HEK293 (cell line): ENCODE data around the gene FBXL15.

Experiments used
- CTCF ChIA-PET: fragments of 350-600 bp; formaldehyde crosslinking; extraction: SDS; loops from one replicate; lab custom pipeline; 2021; ENCODE audit warnings: antibody characterized with exemption; lab: Yijun Ruan, JAX
- POLR2A ChIA-PET: fragments of 300-600 bp; formaldehyde crosslinking; extraction: SDS; loops from one replicate; lab custom pipeline; 2020; ENCODE audit warnings: antibody characterized with exemption, inconsistent platforms; lab: Yijun Ruan, JAX
- H3K27ac ChIP-seq: fragments of 200-500 bp; sonication (Bioruptor generic); 2 replicates; pipeline ENCODE4 v1.5.1; 2014; ENCODE audit warnings: low read depth, low read length, control low read depth, inconsistent platforms; ENCODE audit errors: extremely low read depth
- H3K36me3 ChIP-seq, 2 experiments: fragments of 200-500 bp in 1 of 2; sonication (Bioruptor generic) in 1 of 2; 1 replicate in 1 of 2; 2 replicates in 1 of 2; pipeline ENCODE4 v1.5.1; 2014 to 2017; ENCODE audit warnings: inconsistent platforms in 2 of 2, low read length in 2 of 2; ENCODE audit not compliant: control insufficient read depth in 2 of 2, insufficient read depth in 1 of 2
- H3K4me1 ChIP-seq: fragments of 200-500 bp; sonication (Bioruptor generic); 2 replicates; pipeline ENCODE4 v1.5.1; 2014; ENCODE audit warnings: mild to moderate bottlenecking, low read length, inconsistent platforms; ENCODE audit not compliant: control insufficient read depth, insufficient read depth
- H3K4me3 ChIP-seq: 2 replicates; pipeline ENCODE4 v1.5.1; 2011; ENCODE audit warnings: low read depth, mild to moderate bottlenecking, control low read depth, low read length, moderate library complexity
- H3K9me3 ChIP-seq: fragments of 200-500 bp; sonication (Bioruptor generic); 2 replicates; pipeline ENCODE4 v1.5.1; 2014; ENCODE audit warnings: low read depth, low read length, inconsistent platforms; ENCODE audit not compliant: control insufficient read depth, insufficient read depth
- KLF1 ChIP-seq: fragments of 450-650 bp; formaldehyde crosslinking; IDR thresholded peaks from 2 replicates; pipeline ENCODE4 v1.5.1; 2016; ENCODE audit warnings: missing biosample characterization, missing genetic modification characterization
- SCRT1 ChIP-seq: fragments of 450-650 bp; formaldehyde crosslinking; IDR thresholded peaks from 2 replicates; pipeline ENCODE4 v1.5.1; 2016; ENCODE audit warnings: missing biosample characterization, missing genetic modification characterization, borderline replicate concordance
- SP3 ChIP-seq: fragments of 450-650 bp; formaldehyde crosslinking; IDR thresholded peaks from 2 replicates; pipeline ENCODE4 v1.5.1; 2016; ENCODE audit warnings: missing biosample characterization, missing genetic modification characterization
- YY1 ChIP-seq: fragments of 450-650 bp; formaldehyde crosslinking; IDR thresholded peaks from 2 replicates; pipeline ENCODE4 v1.5.1; 2018; ENCODE audit warnings: missing biosample characterization, missing genetic modification characterization
- ZBTB48 ChIP-seq: fragments of 450-650 bp; formaldehyde crosslinking; IDR thresholded peaks from 2 replicates; pipeline ENCODE4 v1.5.1; 2016; ENCODE audit warnings: missing biosample characterization, missing genetic modification characterization
- ZNF132 ChIP-seq: fragments of 450-650 bp; formaldehyde crosslinking; IDR thresholded peaks from 2 replicates; pipeline ENCODE4 v1.5.1; 2017; ENCODE audit warnings: missing biosample characterization, missing genetic modification characterization, borderline replicate concordance
- ZNF155 ChIP-seq: fragments of 450-650 bp; formaldehyde crosslinking; IDR thresholded peaks from 2 replicates; pipeline ENCODE4 v1.5.1; 2016; ENCODE audit warnings: missing biosample characterization, missing genetic modification characterization
- ZNF24 ChIP-seq: fragments of 450-650 bp; formaldehyde crosslinking; IDR thresholded peaks from 2 replicates; pipeline ENCODE4 v1.5.1; 2016; ENCODE audit warnings: missing biosample characterization, missing genetic modification characterization
- ZNF514 ChIP-seq: fragments of 450-650 bp; formaldehyde crosslinking; IDR thresholded peaks from 2 replicates; pipeline ENCODE4 v1.5.1; 2016; ENCODE audit warnings: missing biosample characterization, missing genetic modification characterization
- ZNF544 ChIP-seq: fragments of 450-650 bp; formaldehyde crosslinking; IDR thresholded peaks from 2 replicates; pipeline ENCODE4 v1.5.0; 2017; ENCODE audit warnings: missing biosample characterization, missing genetic modification characterization
- ZNF837 ChIP-seq: fragments of 450-650 bp; formaldehyde crosslinking; IDR thresholded peaks from 2 replicates; pipeline ENCODE4 v1.5.1; 2016; ENCODE audit warnings: missing biosample characterization, missing genetic modification characterization
- ZSCAN30 ChIP-seq: fragments of 450-650 bp; IDR thresholded peaks from 2 replicates; pipeline ENCODE4 v1.5.1; 2018; ENCODE audit warnings: missing biosample characterization, mild to moderate bottlenecking, missing genetic modification characterization, moderate library complexity
- TF ChIP-seq, protein P1 (sequence below): fragments of 450-650 bp; formaldehyde crosslinking; IDR thresholded peaks from 2 replicates; pipeline ENCODE4 v1.5.0; 2017; ENCODE audit warnings: missing biosample characterization, missing genetic modification characterization, borderline replicate concordance
- TF ChIP-seq, protein P2 (sequence below): fragments of 450-650 bp; formaldehyde crosslinking; IDR thresholded peaks from 2 replicates; pipeline ENCODE4 v1.5.1; 2016; ENCODE audit warnings: missing biosample characterization, missing genetic modification characterization, low read depth
- TF ChIP-seq, protein P3 (sequence below): fragments of 450-650 bp; formaldehyde crosslinking; IDR thresholded peaks from 2 replicates; pipeline ENCODE4 v1.5.1; 2016; ENCODE audit warnings: missing biosample characterization, missing genetic modification characterization
- TF ChIP-seq, protein P4 (sequence below): fragments of 450-650 bp; formaldehyde crosslinking; IDR thresholded peaks from 2 replicates; pipeline ENCODE4 v1.5.1; 2016; ENCODE audit warnings: missing biosample characterization, missing genetic modification characterization
- TF ChIP-seq, protein P5 (sequence below): fragments of 450-650 bp; formaldehyde crosslinking; IDR thresholded peaks from 2 replicates; pipeline ENCODE4 v1.5.1; 2017; ENCODE audit warnings: missing biosample characterization, missing genetic modification characterization
- TF ChIP-seq, protein P6 (sequence below): fragments of 450-650 bp; formaldehyde crosslinking; IDR thresholded peaks from 2 replicates; pipeline ENCODE4 v1.5.1; 2017; ENCODE audit warnings: missing biosample characterization, missing genetic modification characterization
- TF ChIP-seq, protein P7 (sequence below): fragments of 450-650 bp; formaldehyde crosslinking; IDR thresholded peaks from 2 replicates; pipeline ENCODE4 v1.5.1; 2016; ENCODE audit warnings: missing biosample characterization, missing genetic modification characterization

The FBXL15 gene

DNA sequence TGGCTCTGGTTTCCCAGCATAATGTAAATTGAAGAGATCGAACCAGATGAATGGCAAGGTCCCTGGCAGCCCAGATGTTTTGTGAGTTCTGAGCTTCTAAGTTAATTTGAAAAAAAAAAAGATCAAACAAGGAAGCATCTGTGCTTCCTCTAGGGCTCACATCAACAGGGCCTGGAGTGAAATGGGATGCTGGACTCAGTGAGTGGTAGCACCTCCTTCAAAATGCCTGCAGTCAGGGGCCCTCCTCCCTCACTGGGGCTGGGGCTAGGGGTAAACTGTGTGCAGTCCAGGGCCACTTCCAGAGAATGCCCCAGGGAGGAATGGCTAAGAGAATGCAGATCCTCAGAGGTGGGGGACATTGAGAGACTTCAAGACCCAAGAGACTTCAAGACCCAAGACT is 17.7 kb downstream of the FBXL15 start (continued):
- TF ChIP-seq, protein P1, sequence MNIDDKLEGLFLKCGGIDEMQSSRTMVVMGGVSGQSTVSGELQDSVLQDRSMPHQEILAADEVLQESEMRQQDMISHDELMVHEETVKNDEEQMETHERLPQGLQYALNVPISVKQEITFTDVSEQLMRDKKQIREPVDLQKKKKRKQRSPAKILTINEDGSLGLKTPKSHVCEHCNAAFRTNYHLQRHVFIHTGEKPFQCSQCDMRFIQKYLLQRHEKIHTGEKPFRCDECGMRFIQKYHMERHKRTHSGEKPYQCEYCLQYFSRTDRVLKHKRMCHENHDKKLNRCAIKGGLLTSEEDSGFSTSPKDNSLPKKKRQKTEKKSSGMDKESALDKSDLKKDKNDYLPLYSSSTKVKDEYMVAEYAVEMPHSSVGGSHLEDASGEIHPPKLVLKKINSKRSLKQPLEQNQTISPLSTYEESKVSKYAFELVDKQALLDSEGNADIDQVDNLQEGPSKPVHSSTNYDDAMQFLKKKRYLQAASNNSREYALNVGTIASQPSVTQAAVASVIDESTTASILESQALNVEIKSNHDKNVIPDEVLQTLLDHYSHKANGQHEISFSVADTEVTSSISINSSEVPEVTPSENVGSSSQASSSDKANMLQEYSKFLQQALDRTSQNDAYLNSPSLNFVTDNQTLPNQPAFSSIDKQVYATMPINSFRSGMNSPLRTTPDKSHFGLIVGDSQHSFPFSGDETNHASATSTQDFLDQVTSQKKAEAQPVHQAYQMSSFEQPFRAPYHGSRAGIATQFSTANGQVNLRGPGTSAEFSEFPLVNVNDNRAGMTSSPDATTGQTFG (tag by site-specific recombination): no peak
- TF ChIP-seq, protein P2, sequence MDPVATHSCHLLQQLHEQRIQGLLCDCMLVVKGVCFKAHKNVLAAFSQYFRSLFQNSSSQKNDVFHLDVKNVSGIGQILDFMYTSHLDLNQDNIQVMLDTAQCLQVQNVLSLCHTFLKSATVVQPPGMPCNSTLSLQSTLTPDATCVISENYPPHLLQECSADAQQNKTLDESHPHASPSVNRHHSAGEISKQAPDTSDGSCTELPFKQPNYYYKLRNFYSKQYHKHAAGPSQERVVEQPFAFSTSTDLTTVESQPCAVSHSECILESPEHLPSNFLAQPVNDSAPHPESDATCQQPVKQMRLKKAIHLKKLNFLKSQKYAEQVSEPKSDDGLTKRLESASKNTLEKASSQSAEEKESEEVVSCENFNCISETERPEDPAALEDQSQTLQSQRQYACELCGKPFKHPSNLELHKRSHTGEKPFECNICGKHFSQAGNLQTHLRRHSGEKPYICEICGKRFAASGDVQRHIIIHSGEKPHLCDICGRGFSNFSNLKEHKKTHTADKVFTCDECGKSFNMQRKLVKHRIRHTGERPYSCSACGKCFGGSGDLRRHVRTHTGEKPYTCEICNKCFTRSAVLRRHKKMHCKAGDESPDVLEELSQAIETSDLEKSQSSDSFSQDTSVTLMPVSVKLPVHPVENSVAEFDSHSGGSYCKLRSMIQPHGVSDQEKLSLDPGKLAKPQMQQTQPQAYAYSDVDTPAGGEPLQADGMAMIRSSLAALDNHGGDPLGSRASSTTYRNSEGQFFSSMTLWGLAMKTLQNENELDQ (tag by site-specific recombination): no peak
- no peak for TF ChIP-seq YY1
- no peak for TF ChIP-seq ZNF24 (tag by site-specific recombination)
- no peak for TF ChIP-seq SP3 (tag by site-specific recombination)
- no peak for TF ChIP-seq ZBTB48 (tag by site-specific recombination)
- TF ChIP-seq, protein P3, sequence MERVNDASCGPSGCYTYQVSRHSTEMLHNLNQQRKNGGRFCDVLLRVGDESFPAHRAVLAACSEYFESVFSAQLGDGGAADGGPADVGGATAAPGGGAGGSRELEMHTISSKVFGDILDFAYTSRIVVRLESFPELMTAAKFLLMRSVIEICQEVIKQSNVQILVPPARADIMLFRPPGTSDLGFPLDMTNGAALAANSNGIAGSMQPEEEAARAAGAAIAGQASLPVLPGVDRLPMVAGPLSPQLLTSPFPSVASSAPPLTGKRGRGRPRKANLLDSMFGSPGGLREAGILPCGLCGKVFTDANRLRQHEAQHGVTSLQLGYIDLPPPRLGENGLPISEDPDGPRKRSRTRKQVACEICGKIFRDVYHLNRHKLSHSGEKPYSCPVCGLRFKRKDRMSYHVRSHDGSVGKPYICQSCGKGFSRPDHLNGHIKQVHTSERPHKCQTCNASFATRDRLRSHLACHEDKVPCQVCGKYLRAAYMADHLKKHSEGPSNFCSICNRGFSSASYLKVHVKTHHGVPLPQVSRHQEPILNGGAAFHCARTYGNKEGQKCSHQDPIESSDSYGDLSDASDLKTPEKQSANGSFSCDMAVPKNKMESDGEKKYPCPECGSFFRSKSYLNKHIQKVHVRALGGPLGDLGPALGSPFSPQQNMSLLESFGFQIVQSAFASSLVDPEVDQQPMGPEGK (tag by site-specific recombination): no peak
- TF ChIP-seq ZNF544: no peak
- TF ChIP-seq, protein P4, sequence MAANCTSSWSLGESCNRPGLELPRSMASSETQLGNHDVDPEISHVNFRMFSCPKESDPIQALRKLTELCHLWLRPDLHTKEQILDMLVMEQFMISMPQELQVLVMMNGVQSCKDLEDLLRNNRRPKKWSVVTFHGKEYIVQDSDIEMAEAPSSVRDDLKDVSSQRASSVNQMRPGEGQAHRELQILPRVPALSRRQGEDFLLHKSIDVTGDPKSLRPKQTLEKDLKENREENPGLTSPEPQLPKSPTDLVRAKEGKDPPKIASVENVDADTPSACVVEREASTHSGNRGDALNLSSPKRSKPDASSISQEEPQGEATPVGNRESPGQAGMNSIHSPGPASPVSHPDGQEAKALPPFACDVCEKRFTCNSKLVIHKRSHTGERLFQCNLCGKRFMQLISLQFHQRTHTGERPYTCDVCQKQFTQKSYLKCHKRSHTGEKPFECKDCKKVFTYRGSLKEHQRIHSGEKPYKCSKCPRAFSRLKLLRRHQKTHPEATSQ (tag by site-specific recombination): no peak
- TF ChIP-seq, protein P5, sequence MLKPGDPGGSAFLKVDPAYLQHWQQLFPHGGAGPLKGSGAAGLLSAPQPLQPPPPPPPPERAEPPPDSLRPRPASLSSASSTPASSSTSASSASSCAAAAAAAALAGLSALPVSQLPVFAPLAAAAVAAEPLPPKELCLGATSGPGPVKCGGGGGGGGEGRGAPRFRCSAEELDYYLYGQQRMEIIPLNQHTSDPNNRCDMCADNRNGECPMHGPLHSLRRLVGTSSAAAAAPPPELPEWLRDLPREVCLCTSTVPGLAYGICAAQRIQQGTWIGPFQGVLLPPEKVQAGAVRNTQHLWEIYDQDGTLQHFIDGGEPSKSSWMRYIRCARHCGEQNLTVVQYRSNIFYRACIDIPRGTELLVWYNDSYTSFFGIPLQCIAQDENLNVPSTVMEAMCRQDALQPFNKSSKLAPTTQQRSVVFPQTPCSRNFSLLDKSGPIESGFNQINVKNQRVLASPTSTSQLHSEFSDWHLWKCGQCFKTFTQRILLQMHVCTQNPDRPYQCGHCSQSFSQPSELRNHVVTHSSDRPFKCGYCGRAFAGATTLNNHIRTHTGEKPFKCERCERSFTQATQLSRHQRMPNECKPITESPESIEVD (tag by site-specific recombination): no peak
- TF ChIP-seq SCRT1 (tag by site-specific recombination): no peak
- TF ChIP-seq, protein P6, sequence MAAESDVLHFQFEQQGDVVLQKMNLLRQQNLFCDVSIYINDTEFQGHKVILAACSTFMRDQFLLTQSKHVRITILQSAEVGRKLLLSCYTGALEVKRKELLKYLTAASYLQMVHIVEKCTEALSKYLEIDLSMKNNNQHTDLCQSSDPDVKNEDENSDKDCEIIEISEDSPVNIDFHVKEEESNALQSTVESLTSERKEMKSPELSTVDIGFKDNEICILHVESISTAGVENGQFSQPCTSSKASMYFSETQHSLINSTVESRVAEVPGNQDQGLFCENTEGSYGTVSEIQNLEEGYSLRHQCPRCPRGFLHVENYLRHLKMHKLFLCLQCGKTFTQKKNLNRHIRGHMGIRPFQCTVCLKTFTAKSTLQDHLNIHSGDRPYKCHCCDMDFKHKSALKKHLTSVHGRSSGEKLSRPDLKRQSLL: no peak
- no peak for TF ChIP-seq ZNF514 (tag by site-specific recombination)

DNA sequence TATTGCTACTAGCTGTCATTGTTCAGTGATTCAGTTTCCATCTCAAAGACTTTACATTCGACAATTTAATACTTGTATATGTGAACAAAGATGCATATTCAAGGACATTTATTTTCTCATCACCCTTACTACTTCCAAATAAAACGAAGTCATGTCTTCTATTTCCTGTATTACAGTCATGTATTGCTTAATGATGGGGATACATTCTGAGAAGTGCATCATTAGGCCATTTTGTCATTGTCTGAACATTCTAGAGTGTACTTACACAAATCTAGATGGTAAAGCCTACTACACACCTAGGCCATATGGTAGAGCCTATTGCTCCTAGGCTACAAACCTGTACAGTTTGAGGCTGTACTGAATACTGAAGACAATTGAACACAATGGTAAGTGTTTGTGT is 24.2 kb downstream of the FBXL15 start:
- no peaks in the 10 kb centered on the region for H3K36me3 ChIP-seq
- TF ChIP-seq, protein P4 (tag by site-specific recombination): no peak
- TF ChIP-seq, protein P7, sequence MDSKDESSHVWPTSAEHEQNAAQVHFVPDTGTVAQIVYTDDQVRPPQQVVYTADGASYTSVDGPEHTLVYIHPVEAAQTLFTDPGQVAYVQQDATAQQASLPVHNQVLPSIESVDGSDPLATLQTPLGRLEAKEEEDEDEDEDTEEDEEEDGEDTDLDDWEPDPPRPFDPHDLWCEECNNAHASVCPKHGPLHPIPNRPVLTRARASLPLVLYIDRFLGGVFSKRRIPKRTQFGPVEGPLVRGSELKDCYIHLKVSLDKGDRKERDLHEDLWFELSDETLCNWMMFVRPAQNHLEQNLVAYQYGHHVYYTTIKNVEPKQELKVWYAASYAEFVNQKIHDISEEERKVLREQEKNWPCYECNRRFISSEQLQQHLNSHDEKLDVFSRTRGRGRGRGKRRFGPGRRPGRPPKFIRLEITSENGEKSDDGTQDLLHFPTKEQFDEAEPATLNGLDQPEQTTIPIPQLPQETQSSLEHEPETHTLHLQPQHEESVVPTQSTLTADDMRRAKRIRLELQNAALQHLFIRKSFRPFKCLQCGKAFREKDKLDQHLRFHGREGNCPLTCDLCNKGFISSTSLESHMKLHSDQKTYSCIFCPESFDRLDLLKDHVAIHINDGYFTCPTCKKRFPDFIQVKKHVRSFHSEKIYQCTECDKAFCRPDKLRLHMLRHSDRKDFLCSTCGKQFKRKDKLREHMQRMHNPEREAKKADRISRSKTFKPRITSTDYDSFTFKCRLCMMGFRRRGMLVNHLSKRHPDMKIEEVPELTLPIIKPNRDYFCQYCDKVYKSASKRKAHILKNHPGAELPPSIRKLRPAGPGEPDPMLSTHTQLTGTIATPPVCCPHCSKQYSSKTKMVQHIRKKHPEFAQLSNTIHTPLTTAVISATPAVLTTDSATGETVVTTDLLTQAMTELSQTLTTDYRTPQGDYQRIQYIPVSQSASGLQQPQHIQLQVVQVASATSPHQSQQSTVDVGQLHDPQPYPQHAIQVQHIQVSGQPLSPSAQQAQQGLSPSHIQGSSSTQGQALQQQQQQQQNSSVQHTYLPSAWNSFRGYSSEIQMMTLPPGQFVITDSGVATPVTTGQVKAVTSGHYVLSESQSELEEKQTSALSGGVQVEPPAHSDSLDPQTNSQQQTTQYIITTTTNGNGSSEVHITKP (tag by site-specific recombination): no peak
- TF ChIP-seq KLF1 (tag by site-specific recombination) (no peak), ZNF132 (tag by site-specific recombination) (no peak), ZBTB48 (tag by site-specific recombination) (no peak), ZNF837 (tag by site-specific recombination) (no peak), ZSCAN30 (tag by site-specific recombination) (no peak), ZNF155 (tag by site-specific recombination) (no peak)

More for the DNA sequence above, 24.2 kb downstream of the FBXL15 start:
- Histone ChIP-seq H3K4me1 (no peaks in the 10 kb centered on the region; the same call in 1 of the 2 replicates), H3K4me3 (no peak overlapping the region), H3K27ac (no peak overlapping the region), H3K9me3 (no peaks in the 10 kb centered on the region)
- POLR2A ChIA-PET: interaction anchor here (1.1 kb wide), 1 partner anchor 12 kb away, joined by 3 read pairs; the partner anchor contains the start of gene CUEDC2
- CTCF ChIA-PET: no interaction called here
